IMR-90 (cell line): ENCODE measurements around the gene IGLL1. TPM values are rescaled to one million over a fixed set of nuclear protein-coding genes. Genes with fewer than 3 reads are reported as not detected.

Experiments
- ATAC-seq: fragments of 200-7000 bp; cut with Tn5 transposase; 2 replicates; pipeline ENCODE4 v1.9.1; 2020; ENCODE audit warnings: low read depth, mild to moderate bottlenecking, moderate library complexity
- BruUV-seq: library from RNA; stranded (reverse); fragments of 400-500 nt; replicated peaks from 2 replicates; lab custom pipeline; 2021; lab: Mats Ljungman, UMichigan
- CTCF ChIA-PET: fragments of 300-600 bp; formaldehyde crosslinking; extraction: SDS; loops from one replicate; lab custom pipeline; 2021; ENCODE audit warnings: antibody characterized with exemption; lab: Yijun Ruan, JAX
- POLR2A ChIA-PET: fragments of 300-600 bp; sonication (Branson Sonifier 250); formaldehyde crosslinking; loops from one replicate; lab custom pipeline; 2022; ENCODE audit warnings: antibody characterized with exemption; ENCODE audit not compliant: unreplicated experiment; lab: Charles Lee
- DNase-seq: peaks from one replicate; pipeline ENCODE4 v3.0.0; 2013
- H2AFZ ChIP-seq: replicated peaks from 2 replicates; pipeline ENCODE3; 2013; ENCODE audit warnings: low read length, mild to moderate bottlenecking; ENCODE audit not compliant: poor library complexity
- H2AK5ac ChIP-seq: 2 replicates; pipeline ENCODE4 v1.6.1; 2013; ENCODE audit warnings: low read depth, low read length, inconsistent platforms
- H2AK9ac ChIP-seq: replicated peaks from 2 replicates; pipeline ENCODE3; 2013; ENCODE audit warnings: mild to moderate bottlenecking, low read depth, low read length, moderate library complexity; ENCODE audit not compliant: poor library complexity
- H2BK120ac ChIP-seq: 2 replicates; pipeline ENCODE4 v1.6.1; 2013; ENCODE audit warnings: low read depth, low read length, inconsistent platforms
- H2BK15ac ChIP-seq: 3 replicates; pipeline ENCODE4 v1.6.1; 2013; ENCODE audit warnings: low read depth, low read length, inconsistent platforms
- H2BK20ac ChIP-seq: 2 replicates; pipeline ENCODE4 v1.6.1; 2013; ENCODE audit warnings: low read depth, mild to moderate bottlenecking, inconsistent platforms, low read length, moderate library complexity
- H2BK5ac ChIP-seq: 2 replicates; pipeline ENCODE4 v1.6.1; 2013; ENCODE audit warnings: mild to moderate bottlenecking, low read depth, low read length, inconsistent platforms; ENCODE audit not compliant: poor library complexity, severe bottlenecking
- H3K14ac ChIP-seq: replicated peaks from 2 replicates; pipeline ENCODE4 v1.6.1; 2013; ENCODE audit warnings: low read depth, low read length, inconsistent platforms
- H3K18ac ChIP-seq: 2 replicates; pipeline ENCODE4 v1.6.1; 2013; ENCODE audit warnings: low read depth, low read length, control low read depth
- H3K23ac ChIP-seq: 2 replicates; pipeline ENCODE4 v1.6.1; 2013; ENCODE audit warnings: low read depth, low read length, inconsistent platforms
- H3K27ac ChIP-seq: 2 replicates; pipeline ENCODE4 v1.5.1; 2013; ENCODE audit warnings: mild to moderate bottlenecking, control low read depth, low read length; ENCODE audit not compliant: insufficient read depth
- H3K27me3 ChIP-seq: 2 replicates; pipeline ENCODE4 v1.6.1; 2013; ENCODE audit warnings: low read length; ENCODE audit not compliant: control insufficient read depth, insufficient read depth
- H3K36me3 ChIP-seq: 2 replicates; pipeline ENCODE4 v1.6.1; 2013; ENCODE audit warnings: low read length, mixed read lengths; ENCODE audit not compliant: control insufficient read depth, insufficient read depth
- H3K4ac ChIP-seq: 2 replicates; pipeline ENCODE4 v1.6.1; 2013; ENCODE audit warnings: low read depth, low read length, inconsistent platforms
- H3K4me1 ChIP-seq: 2 replicates; pipeline ENCODE4 v1.6.1; 2013; ENCODE audit warnings: low read length, mixed read lengths; ENCODE audit not compliant: control insufficient read depth, insufficient read depth
- H3K4me2 ChIP-seq: 2 replicates; pipeline ENCODE4 v1.6.1; 2013; ENCODE audit warnings: low read depth, mild to moderate bottlenecking, control low read depth, low read length, moderate library complexity
- H3K4me3 ChIP-seq: 2 replicates; pipeline ENCODE4 v1.5.1; 2013; ENCODE audit warnings: low read depth, mild to moderate bottlenecking, control low read depth, low read length, moderate library complexity; ENCODE audit not compliant: insufficient read depth
- H3K56ac ChIP-seq: 2 replicates; pipeline ENCODE4 v1.6.1; 2013; ENCODE audit warnings: low read length, inconsistent platforms; ENCODE audit not compliant: insufficient read depth; ENCODE audit errors: extremely low read depth
- H3K79me1 ChIP-seq, 2 experiments: 2 replicates each; pipeline ENCODE4 v1.6.1; 2013; ENCODE audit warnings: low read length in 2 of 2, inconsistent platforms in 1 of 2, low read depth in 1 of 2
- H3K9ac ChIP-seq: 2 replicates; pipeline ENCODE4 v1.6.1; 2013; ENCODE audit warnings: low read depth, low read length, control low read depth
- H3K9me1 ChIP-seq: 2 replicates; pipeline ENCODE4 v1.6.1; 2013; ENCODE audit warnings: low read length, inconsistent platforms; ENCODE audit not compliant: insufficient read depth
- H3K9me3 ChIP-seq: 2 replicates; pipeline ENCODE4 v1.6.1; 2013; ENCODE audit warnings: low read length; ENCODE audit not compliant: control insufficient read depth, insufficient read depth
- H4K20me1 ChIP-seq: 2 replicates; pipeline ENCODE4 v1.6.1; 2013; ENCODE audit warnings: low read length, inconsistent platforms; ENCODE audit not compliant: insufficient read depth
- H4K5ac ChIP-seq: 2 replicates; pipeline ENCODE4 v1.6.1; 2013; ENCODE audit warnings: mild to moderate bottlenecking, low read depth, low read length, control low read depth
- H4K8ac ChIP-seq, 2 experiments: 2 replicates each; pipeline ENCODE4 v1.6.1; 2013; ENCODE audit warnings: low read depth in 2 of 2, low read length in 2 of 2, control low read depth in 1 of 2, inconsistent platforms in 1 of 2
- H4K91ac ChIP-seq: 2 replicates; pipeline ENCODE4 v1.6.1; 2013; ENCODE audit warnings: low read depth, low read length, inconsistent platforms; ENCODE audit not compliant: insufficient read depth
- CEBPB ChIP-seq: IDR thresholded peaks from 2 replicates; pipeline ENCODE4 v1.6.1; 2012; ENCODE audit warnings: low read depth, low read length, improper control_type of control experiment
- MAFK ChIP-seq: IDR thresholded peaks from 2 replicates; pipeline ENCODE4 v1.6.1; 2012; ENCODE audit warnings: low read depth, low read length, improper control_type of control experiment
- MAZ ChIP-seq: IDR thresholded peaks from 2 replicates; pipeline ENCODE4 v1.6.1; 2012; ENCODE audit warnings: low read depth, mild to moderate bottlenecking, low read length, improper control_type of control experiment, moderate library complexity, borderline replicate concordance
- MXI1 ChIP-seq: IDR thresholded peaks from 2 replicates; pipeline ENCODE4 v1.6.1; 2012; ENCODE audit warnings: low read depth, mild to moderate bottlenecking, low read length, moderate library complexity, borderline replicate concordance
- NFE2L2 ChIP-seq: fragments of 150-350 bp; IDR thresholded peaks from 2 replicates; pipeline ENCODE4 v1.6.1; 2016; ENCODE audit warnings: low read depth, mild to moderate bottlenecking, low read length
- SMC3 ChIP-seq: fragments of 150-350 bp; IDR thresholded peaks from 2 replicates; pipeline ENCODE4 v1.6.1; 2016; ENCODE audit warnings: low read depth, mild to moderate bottlenecking, antibody characterized with exemption, low read length, moderate library complexity
- whole genome bisulfite sequencing, 2 experiments: methylation state at CpG; one replicate each; pipeline versions ENCODE4 v1.1.5 to v1.1.7; 2013; ENCODE audit warnings: missing lambda C conversion rate in 2 of 2; ENCODE audit not compliant: insufficient read length in 1 of 2; ENCODE audit errors: extremely low coverage in 2 of 2; 5-methylcytosine and 5-hydroxymethylcytosine counted together
- dilution Hi-C: fragments of 300-500 bp; cut with HindIII; formaldehyde crosslinking; loops from one replicate; pipeline ENCODE4 v1.14.3; 2018; ENCODE audit warnings: low sequenced_read_pairs; ENCODE audit not compliant: unreplicated experiment
- in situ Hi-C: fragments of 300-500 bp; cut with MboI; formaldehyde crosslinking; loops from 3 replicates; pipeline ENCODE4 v1.14.3; 2019; ENCODE audit warnings: low sequenced_read_pairs, inconsistent platforms, mixed read lengths
- intact Hi-C: fragments of 100-400 bp; cut with micrococcal nuclease; formaldehyde crosslinking; loops from 2 replicates; pipeline ENCODE4 v1.10.0; 2022
- polyA plus RNA-seq, 3 experiments: library from polyadenylated mRNA; depleted of rRNA; stranded (reverse); fragments of >200 nt; gene quantifications; 2 replicates each; pipeline ENCODE4 v1.2.3, GENCODE V29; 2012; ENCODE audit warnings: low replicate concordance in 1 of 3
- total RNA-seq: library from RNA; depleted of rRNA; stranded (reverse); fragments of >200 nt; gene quantifications from 2 replicates; pipeline ENCODE4 v1.2.3, GENCODE V29; 2012
- TF ChIP-seq, protein P1 (sequence below): fragments of 150-350 bp; IDR thresholded peaks from 2 replicates; pipeline ENCODE4 v1.6.1; 2016; ENCODE audit warnings: low read depth, mild to moderate bottlenecking, low read length, moderate library complexity, borderline replicate concordance

The IGLL1 gene
- total and polyA plus RNA-seq, 2 of the 4 experiments (the other 2 are of a cell fraction): not detected

DNA sequence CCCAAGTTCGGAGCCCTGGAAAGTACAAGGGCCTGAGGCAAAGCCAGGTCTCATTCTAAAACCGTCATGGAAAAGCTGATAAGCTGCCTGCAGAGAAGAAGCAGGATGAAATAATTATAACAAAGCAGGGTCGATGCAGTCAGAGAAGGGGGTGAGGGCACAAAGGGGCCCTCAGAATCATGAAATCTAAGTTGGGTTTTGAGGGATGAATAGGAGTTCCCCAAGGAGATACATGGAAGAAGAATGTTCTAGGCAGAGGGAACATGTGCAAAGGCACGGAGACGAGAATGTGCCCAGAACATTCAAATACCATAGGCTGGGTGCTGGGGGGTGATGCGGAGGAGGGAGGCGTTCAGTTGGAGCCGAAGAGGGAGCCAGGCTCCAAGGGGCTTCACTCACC lies 25.0 kb downstream of the IGLL1 start:
- intact Hi-C loops: no loop called here
- Histone ChIP-seq H3K27ac (no peak overlapping the region), H3K9me1 (no peaks in the 10 kb centered on the region), H3K4me1 (no peaks in the 10 kb centered on the region), H3K4ac (no peak overlapping the region), H3K79me1 (no peaks in the 10 kb centered on the region), H2BK20ac (no peak overlapping the region), H4K8ac (no peak overlapping the region), H2AK9ac (no peak overlapping the region), H3K14ac (no peak overlapping the region), H4K5ac (no peak overlapping the region), H4K91ac (no peak overlapping the region), H3K27me3 (peaks cover 6% of the 10 kb centered on the region; the same call in 1 of the 2 replicates), H3K9ac (no peak overlapping the region), H3K56ac (no peak overlapping the region), H3K4me3 (no peak overlapping the region), H4K20me1 (no peaks in the 10 kb centered on the region), H3K9me3 (no peaks in the 10 kb centered on the region), H2BK120ac (no peak overlapping the region), H3K23ac (no peak overlapping the region), H2AK5ac (no peak overlapping the region), H2BK5ac (no peak overlapping the region), H2BK15ac (no peak overlapping the region), H2AFZ (no peak overlapping the region), H3K18ac (no peak overlapping the region), H3K4me2 (no peak overlapping the region), H3K36me3 (no peaks in the 10 kb centered on the region)
- WGBS, 2 experiments: 39% methylated on average over 3 of the region's 8 CpGs; no CpG with 5 or more reads in 1 of the 2 experiments
- TF ChIP-seq CEBPB (no peak), MAZ (no peak), MAFK (no peak), NFE2L2 (no peak), SMC3 (no peak), MXI1 (no peak)
- TF ChIP-seq, protein P1, sequence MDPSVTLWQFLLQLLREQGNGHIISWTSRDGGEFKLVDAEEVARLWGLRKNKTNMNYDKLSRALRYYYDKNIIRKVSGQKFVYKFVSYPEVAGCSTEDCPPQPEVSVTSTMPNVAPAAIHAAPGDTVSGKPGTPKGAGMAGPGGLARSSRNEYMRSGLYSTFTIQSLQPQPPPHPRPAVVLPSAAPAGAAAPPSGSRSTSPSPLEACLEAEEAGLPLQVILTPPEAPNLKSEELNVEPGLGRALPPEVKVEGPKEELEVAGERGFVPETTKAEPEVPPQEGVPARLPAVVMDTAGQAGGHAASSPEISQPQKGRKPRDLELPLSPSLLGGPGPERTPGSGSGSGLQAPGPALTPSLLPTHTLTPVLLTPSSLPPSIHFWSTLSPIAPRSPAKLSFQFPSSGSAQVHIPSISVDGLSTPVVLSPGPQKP: no peak
- POLR2A ChIA-PET: no interaction called here
- CTCF ChIA-PET: no interaction called here
- dilution Hi-C loops: no loop called here
- no peak for ATAC-seq
- in situ Hi-C loops: no loop called here
- DNase-seq: no peak
- BruUV-seq: no TSS peak
